Posterior cingulate gyrus (tissue), 11 donors: ENCODE measurements around the gene TMEM255A.
A peak's percentile ranks its signal among the peaks of the same experiment; 100 is the strongest.

Experiments
- DNase-seq, 10 donors: peaks; one replicate each; pipeline versions ENCODE4 v3.0.0 to v3.0.0-alpha.2; 2020 to 2021; ENCODE audit warnings: mixed read lengths in 3 of 10
- intact Hi-C: fragments of 100-400 bp; cut with DNase I; formaldehyde crosslinking; loops from one replicate; pipeline ENCODE4 v1.15.1; 2023

Gene TMEM255A

GRCh38 chrX:120308959-120309872 lies 2.0 kb downstream of the TMEM255A start:
- peak in 6 of 10 donors; percentile 3 to 88 (median 35) for DNase-seq
- intact Hi-C loops = no loop called here

- intact Hi-C loops = no loop called here
Measured at GRCh38 chrX:120308558-120308957, 2.7 kb downstream of the TMEM255A start.

DNA sequence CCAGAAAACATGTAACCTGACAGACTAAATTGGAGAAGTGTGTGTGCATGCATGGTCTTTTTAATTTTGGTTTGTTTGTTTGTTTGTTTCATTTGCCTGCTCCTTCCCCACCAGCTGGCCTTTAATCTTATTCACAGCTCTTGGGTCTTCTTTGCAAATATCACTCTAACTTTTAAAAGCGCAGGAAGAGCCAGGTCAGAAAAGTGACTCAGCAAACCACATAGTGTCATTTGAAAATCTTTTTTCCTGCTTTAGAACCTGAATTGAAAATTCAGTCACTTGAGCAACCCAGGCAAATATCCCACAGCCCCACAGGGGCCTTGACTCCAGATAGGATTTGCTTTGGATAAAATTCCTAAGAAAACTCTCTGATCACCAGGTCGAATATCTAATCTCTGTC lies 4.6 kb downstream of the TMEM255A start:
- intact Hi-C loops = no loop called here
- no peak for DNase-seq

More at GRCh38 chrX:120308558-120308957, 2.7 kb downstream of the TMEM255A start:
- no peak for DNase-seq

GRCh38 chrX:120305531-120306141 lies 5.6 kb downstream of the TMEM255A start:
- intact Hi-C loops = no loop called here
- no peak for DNase-seq

DNA sequence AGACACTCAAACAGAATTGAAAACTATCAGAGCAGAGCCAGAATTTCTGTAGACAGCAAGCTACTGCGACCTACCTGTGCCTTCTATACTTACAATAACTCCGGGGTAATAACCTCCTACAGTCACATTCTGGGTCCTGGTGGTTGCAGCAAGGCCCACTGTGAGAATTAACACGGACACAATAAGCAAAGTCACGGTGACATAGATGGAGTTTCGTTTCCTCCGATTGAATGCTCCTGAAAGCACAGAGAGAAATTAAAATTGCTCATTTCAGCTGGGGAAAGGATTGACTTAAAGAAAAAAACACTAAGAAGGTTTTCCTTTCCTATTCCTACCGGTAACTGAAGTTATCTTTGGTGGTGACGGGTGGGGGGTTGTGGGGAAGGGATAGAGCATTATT lies 7.0 kb downstream of the TMEM255A start:
- DNase-seq = no peak
- intact Hi-C loops = no loop called here

DNA sequence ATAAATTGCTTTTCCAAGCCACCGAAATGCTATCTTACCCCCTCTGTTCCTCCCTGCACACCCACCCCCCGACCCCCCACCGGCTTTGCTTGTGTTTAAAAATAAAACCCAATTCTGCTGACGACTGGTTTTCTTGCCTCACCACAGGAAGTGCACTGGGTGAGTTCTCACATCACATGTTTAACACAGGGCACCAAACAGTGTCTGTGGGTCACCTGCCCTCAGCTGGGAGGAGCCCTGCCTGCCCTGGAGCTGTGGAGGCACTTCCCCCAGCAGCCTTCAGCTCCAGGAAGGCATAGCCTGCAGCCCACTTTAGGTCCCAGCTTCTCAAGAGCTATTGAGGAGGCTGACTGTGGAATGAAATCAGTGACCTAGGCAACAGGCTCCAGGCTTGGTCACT lies 8.8 kb downstream of the TMEM255A start:
- intact Hi-C loops = no loop called here
- no peak for DNase-seq

DNA sequence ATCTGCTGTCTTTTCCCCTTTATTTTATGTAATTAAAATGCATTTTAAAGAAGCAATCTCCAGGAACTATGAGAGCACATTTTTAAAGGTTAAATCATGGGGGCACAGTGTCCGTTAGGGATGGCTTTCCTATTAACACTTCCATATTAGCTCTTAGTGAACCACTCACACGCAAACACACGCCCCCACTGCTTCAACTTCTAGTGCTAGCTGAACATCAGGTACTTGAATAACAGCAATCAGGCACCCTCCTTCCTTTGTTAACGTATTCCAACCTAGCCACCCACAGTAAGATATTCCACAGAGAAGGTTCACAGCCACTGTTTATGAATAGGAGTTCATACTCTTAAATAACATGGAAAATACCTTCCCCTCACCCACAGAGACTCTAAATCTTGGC lies 9.3 kb downstream of the TMEM255A start:
- intact Hi-C loops = no loop called here
- DNase-seq = no peak

- intact Hi-C loops = no loop called here
- DNase-seq = no peak
Measured at GRCh38 chrX:120301497-120301896, 9.8 kb downstream of the TMEM255A start.

DNA sequence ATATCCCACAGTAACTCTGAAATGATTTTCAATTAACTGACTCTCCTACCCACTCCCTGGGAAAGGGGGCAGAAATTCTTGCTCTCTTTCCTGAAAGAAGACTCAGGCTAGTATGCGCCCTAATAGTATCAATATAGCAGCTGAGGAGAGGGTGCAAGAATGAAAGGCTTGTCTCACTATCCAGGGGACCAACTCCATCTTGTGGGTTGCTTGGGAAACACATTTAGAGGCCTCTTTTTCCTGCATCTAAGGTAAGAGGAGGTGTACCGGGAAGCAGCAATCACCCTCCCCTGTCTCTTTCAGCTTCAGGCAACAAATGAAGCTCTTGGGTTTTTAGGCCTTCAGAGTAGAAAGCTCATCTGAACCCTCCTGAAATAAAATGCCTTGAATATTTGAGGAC lies 11.3 kb downstream of the TMEM255A start:
- no peak for DNase-seq
- intact Hi-C loops = no loop called here

- intact Hi-C loops = no loop called here
- DNase-seq = no peak
Measured at GRCh38 chrX:120297923-120298322, 13.3 kb downstream of the TMEM255A start.

- no peak for DNase-seq
- intact Hi-C loops = no loop called here
Measured at GRCh38 chrX:120294651-120295050, 16.6 kb downstream of the TMEM255A start.

- no peak for DNase-seq
- intact Hi-C loops = no loop called here
Measured at GRCh38 chrX:120293015-120293414, 18.2 kb downstream of the TMEM255A start.

- DNase-seq = no peak
- intact Hi-C loops = no loop called here
Measured at GRCh38 chrX:120291211-120291610, 20.1 kb downstream of the TMEM255A start.

GRCh38 chrX:120290107-120290506 lies 21.2 kb downstream of the TMEM255A start:
- intact Hi-C loops = no loop called here
- DNase-seq = no peak

- intact Hi-C loops = no loop called here
Measured at GRCh38 chrX:120287513-120288112, 23.6 kb downstream of the TMEM255A start.

DNA sequence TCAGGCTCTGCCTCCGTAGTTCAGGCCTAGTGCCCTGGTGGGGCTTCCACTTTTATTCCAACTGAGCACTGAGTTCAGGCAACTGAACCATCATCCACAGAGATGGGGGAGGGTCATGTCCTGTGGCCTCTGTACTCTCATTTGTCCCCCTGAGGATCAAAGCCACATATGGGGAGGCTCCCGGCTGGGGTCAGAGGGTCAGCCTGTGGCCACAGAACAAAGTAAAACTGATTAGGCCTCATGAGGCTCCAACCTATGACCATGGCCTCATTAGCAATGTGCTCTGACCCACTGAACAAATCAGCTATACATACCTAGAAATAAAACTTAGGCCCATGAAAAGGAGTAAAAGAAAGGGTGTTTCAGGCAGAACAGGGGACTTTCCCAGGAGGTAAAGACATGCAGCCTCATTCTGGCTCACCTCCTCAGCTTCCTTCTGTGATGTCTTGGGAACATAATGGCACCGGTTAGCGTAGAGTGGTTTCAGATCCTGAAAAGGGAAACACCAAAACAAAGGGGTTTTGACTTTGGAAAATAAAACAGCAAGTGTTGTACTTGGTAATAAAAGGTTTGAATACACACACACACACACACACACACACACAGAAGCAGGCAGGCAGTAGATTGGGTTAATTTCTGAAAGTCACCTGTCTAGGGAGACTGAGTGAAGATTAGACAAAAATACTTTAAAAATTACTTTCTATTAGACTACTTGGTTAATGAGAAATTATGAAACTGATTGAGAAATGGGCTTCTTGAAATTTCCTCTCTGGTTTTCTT lies 24.3 kb downstream of the TMEM255A start:
- no peak for DNase-seq
- intact Hi-C loops = no loop called here

More at GRCh38 chrX:120287513-120288112, 23.6 kb downstream of the TMEM255A start:
- no peak for DNase-seq

- intact Hi-C loops = no loop called here
- DNase-seq = no peak
Measured at GRCh38 chrX:120282697-120283096, 28.6 kb downstream of the TMEM255A start.

GRCh38 chrX:120281761-120282160 lies 29.5 kb downstream of the TMEM255A start:
- no peak for DNase-seq
- intact Hi-C loops = no loop called here

DNA sequence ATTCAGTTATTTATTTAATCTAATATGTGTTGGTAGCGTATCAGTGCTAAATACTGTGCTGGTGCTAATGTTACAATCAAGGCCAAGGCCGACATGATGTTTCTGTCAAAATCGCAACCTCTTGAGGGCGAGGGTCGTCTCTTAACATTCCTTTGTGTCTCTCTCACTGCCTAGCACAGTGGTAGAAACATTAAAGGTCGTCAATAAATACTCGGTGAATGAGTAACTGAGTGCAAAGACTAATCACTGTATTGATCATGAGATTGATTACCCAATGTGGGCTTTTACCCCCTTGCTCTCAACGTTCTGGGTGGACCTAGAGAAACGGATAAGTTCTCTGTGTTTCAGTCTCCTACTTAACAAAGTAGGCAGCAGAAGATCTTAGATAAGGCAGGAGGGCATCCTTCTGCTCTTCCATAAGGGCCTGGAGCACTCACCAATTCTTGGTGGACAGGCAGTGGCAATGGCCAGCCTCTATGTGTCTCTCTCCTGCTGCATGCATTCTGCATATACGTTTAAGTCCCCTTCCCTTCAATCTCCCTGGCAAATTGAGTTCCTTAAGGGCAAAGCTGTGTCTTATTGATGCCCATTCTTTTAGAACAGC lies 30.1 kb downstream of the TMEM255A start:
- intact Hi-C loops = no loop called here
- DNase-seq = no peak

- intact Hi-C loops = no loop called here
Measured at GRCh38 chrX:120274958-120275357, 36.3 kb downstream of the TMEM255A start.

More at GRCh38 chrX:120274958-120275357, 36.3 kb downstream of the TMEM255A start:
- no peak for DNase-seq
